Activated gamma-delta T cell treated with anti-CD3 and anti-CD28 coated beads, Interleukin-2, amount 50 U/mL, for 16 hours (primary cell): ENCODE data around the gene DCDC1.

Experiments used
- DNase-seq: peaks from one replicate; pipeline ENCODE4 v3.0.0-alpha.2; 2020; ENCODE audit warnings: low read depth

Gene DCDC1

GRCh38 chr11:30914143-30914762 lies 455.3 kb downstream of the DCDC1 start:
- DNase-seq: no peak

GRCh38 chr11:30911247-30911646 lies 458.3 kb downstream of the DCDC1 start:
- no peak for DNase-seq

- DNase-seq: no peak
These were observed 460.7 kb downstream of the DCDC1 start for GRCh38 chr11:30908857-30909256.

- DNase-seq: no peak
These were observed 461.3 kb downstream of the DCDC1 start for GRCh38 chr11:30908272-30908671.

- DNase-seq: no peak
These were observed 466.6 kb downstream of the DCDC1 start for GRCh38 chr11:30902929-30903328.

- DNase-seq: no peak
These were observed 474.5 kb downstream of the DCDC1 start for GRCh38 chr11:30895046-30895445.

GRCh38 chr11:30893318-30893717 lies 476.2 kb downstream of the DCDC1 start:
- DNase-seq: no peak

GRCh38 chr11:30889143-30889794 lies 480.3 kb downstream of the DCDC1 start:
- no peak for DNase-seq

- no peak for DNase-seq
These were observed 490.1 kb downstream of the DCDC1 start for GRCh38 chr11:30879322-30880005.

- DNase-seq: no peak
These were observed 491.1 kb downstream of the DCDC1 start for GRCh38 chr11:30878400-30878799.

- no peak for DNase-seq
These were observed 492.7 kb downstream of the DCDC1 start for GRCh38 chr11:30876663-30877396.

GRCh38 chr11:30876228-30876627 lies 493.3 kb downstream of the DCDC1 start:
- DNase-seq: no peak

- no peak for DNase-seq
These were observed 493.7 kb downstream of the DCDC1 start for GRCh38 chr11:30875806-30876205.

- DNase-seq: no peak
These were observed 495.5 kb downstream of the DCDC1 start for GRCh38 chr11:30873924-30874610.

GRCh38 chr11:30868626-30869081 lies 500.9 kb downstream of the DCDC1 start:
- DNase-seq: no peak

GRCh38 chr11:30863209-30863608 lies 506.3 kb downstream of the DCDC1 start:
- DNase-seq: no peak

- no peak for DNase-seq
These were observed 508.0 kb downstream of the DCDC1 start for GRCh38 chr11:30861531-30861930.

GRCh38 chr11:30861064-30861463 lies 508.5 kb downstream of the DCDC1 start:
- no peak for DNase-seq

GRCh38 chr11:30860146-30860545 lies 509.4 kb downstream of the DCDC1 start:
- no peak for DNase-seq

GRCh38 chr11:30859669-30860068 lies 509.9 kb downstream of the DCDC1 start:
- DNase-seq: no peak

GRCh38 chr11:30855383-30856006 lies 514.0 kb downstream of the DCDC1 start:
- no peak for DNase-seq

GRCh38 chr11:30853439-30853838 lies 516.1 kb downstream of the DCDC1 start:
- DNase-seq: no peak
